Cardiac septum (tissue), 1 donor: ENCODE results near the gene TRPC4. TPM values are rescaled to one million over a fixed set of nuclear protein-coding genes. Genes with fewer than 3 reads are reported as not detected.
"Not testable (repeated sequence)": the region's sequence is repeated elsewhere in the genome, so short reads cannot be mapped to it uniquely, and the experiment has no call there.

Source experiments
- DNase-seq: peaks from one replicate; pipeline ENCODE4 v3.0.0-alpha.2; 2020; ENCODE audit warnings: low spot score
- intact Hi-C: fragments of 100-400 bp; cut with DNase I; formaldehyde crosslinking; loops from one replicate; pipeline ENCODE4 v1.14.0; 2022
- total RNA-seq: library from RNA; stranded (reverse); fragmentation: NEBNext Ultra II Directional; extraction: Animal tissue kit (Norgen Biotek cat#: 25700); gene quantifications from one replicate; pipeline ENCODE4 v1.2.1, GENCODE V29; 2021
- donor health status: DM: no; HTN: no; CAD: no.

The TRPC4 gene
- total RNA-seq, 1 donor from 2014 or later, result 1.1 TPM

DNA sequence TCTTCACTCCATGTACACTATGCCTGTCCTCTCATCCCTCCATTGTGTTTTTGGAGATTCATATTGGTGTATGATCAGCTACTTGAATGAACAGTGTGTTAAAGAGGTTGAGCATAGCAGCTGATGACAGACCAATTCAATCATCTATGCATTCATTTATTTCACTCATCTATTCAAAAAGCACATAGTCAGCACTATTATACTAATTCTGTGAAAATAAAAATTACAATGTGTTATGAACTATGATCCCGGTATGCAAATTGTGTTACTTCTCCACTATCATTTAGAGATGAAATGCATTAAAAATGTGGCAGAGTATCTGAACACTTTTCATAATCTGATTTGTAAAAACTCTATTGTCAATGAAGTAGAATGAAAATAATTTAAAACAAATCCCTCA is 5.9 kb downstream of the TRPC4 start:
- intact Hi-C loops, result no loop called here
- DNase-seq, result no peak

DNA sequence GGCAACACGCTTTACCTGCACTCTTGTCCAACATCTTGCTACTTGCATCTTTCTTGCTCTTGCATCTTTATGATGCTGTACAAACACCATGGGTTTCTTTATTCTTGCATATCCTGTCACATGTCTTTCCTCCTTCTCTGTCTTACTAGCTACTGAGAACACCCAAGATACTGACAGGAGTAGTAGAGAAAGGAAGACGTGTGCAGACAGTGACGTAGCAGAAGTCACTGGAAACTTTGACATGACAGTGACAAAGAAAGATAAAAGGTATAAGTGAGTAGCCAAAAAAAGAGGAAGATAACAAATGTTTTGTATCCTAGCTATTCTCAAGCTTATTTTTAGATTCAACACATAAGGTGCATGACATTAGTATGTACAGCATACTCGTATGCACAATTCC is 34.2 kb downstream of the TRPC4 start:
- intact Hi-C loops, result no loop called here
- no peak for DNase-seq

DNA sequence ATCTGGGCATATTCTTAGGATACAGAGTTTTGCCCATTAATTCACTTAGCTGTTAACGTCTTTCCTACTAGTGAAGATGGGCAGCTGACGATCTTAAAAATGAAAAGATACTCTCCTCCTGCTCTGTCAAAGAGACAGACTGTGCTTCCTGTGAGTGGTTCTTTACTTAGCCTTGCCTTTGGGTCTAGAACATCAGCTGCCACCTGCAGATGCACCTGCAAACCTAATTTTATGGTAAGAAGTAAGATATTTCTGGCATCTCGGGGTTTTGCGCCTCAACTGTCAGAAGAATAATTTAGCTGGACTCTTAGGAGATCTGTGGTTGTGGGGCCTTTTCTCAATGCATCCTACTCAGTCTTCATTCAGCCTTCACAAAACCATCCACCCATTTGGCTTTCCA is 36.2 kb downstream of the TRPC4 start:
- no peak for DNase-seq
- intact Hi-C loops, result no loop called here

DNA sequence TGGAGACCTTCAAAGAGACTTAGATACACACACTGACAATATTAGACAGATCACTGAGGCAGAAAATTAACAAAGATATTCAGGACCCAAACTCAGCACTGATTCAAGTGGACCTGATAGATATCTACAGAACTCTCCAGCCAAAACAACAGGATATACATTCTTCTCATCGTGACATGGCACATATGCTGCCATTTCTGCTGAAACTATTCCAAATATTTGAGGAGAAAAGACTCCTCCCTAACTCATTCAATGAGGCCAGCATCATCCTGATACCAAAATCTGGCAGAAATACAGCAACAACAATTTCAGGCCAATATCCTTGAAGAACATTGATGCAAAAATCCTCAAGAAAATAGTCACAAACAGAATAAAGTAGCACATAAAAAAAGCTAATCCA is 53.3 kb downstream of the TRPC4 start:
- intact Hi-C loops, result no loop called here
- DNase-seq, result no peak

DNA sequence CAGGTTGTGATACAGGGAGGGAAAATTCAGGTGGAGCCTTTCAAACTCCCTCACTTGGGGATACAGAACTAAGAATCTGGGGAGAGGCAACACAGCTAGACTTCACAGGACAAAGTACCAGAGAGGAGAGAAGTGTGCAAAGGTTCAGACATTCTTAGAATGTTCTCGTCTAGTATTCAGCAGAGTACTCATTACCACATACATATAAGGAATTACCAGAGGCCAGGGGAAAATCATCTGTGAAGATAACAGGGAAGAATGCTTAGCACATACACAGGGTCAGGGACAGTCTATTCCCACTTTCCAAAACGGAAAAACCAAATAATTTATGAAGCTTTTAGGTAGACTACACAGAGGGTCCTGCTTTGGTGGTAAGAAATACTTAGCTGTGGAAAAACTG is 58.1 kb downstream of the TRPC4 start:
- intact Hi-C loops, result no loop called here
- no peak for DNase-seq

DNA sequence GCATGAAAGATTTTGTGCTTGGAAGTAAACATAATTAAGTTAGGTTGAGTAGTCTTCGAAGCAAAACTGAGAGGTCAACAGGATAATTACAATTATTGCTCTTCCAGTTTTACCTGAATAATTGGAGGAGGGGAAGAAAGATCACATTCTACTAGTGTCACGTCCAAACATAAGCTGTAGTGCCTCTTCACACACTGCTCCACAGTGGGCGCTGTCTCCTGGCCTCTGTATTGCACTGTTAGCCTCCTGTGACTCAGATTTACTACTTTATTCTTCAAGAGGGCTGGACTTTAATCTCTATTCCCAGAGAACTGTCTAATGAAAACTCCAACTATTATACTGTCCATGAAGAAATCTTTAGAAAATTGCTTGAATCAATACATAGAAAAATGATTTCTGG is 62.9 kb downstream of the TRPC4 start:
- intact Hi-C loops, result no loop called here
- no peak for DNase-seq

GRCh38 chr13:37797631-37798030 is 71.9 kb downstream of the TRPC4 start:
- intact Hi-C loops, result no loop called here
- DNase-seq, result no peak

DNA sequence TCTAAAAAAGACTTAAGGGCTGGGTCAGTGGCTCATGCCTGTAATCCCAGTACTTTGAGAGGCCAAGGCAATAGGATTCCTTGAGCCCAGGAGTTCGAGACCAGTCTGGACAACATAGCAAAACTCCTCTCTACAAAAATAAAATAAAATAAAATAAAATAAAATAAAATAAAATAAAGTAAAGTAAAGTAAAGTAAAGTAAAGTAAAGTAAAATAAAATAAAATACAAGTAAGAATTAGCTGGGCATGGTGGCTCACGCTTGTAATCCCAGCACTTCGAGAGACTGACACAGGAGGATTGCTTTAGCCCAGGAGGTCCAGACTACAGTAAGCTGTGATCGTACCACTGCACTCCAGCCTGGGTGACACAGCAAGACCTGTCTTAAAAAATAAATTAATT is 72.8 kb downstream of the TRPC4 start:
- intact Hi-C loops, DNase-seq: not testable (repeated sequence)

DNA sequence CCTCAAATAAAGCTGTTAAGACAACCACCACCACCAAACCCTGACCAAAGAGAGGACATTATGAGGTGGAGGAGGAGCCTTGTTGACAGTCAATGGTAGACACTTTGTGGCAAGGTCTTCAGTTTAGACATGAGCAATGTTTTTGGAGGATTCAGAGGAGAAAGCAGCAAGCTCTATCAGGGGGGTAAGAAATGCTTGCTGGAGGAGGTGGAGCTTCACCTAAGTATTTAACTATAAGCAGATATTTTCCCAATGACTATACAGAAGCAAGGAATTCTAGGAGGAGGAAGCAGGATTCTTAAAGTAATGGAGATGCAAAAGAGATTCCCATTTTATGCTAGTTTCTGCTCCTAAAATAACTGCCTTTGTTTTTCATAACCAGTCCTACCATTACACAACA is 74.2 kb downstream of the TRPC4 start:
- no peak for DNase-seq
- intact Hi-C loops, result no loop called here

- intact Hi-C loops, result no loop called here
- DNase-seq, result no peak
Observed at GRCh38 chr13:37791699-37792098, 77.9 kb downstream of the TRPC4 start.

DNA sequence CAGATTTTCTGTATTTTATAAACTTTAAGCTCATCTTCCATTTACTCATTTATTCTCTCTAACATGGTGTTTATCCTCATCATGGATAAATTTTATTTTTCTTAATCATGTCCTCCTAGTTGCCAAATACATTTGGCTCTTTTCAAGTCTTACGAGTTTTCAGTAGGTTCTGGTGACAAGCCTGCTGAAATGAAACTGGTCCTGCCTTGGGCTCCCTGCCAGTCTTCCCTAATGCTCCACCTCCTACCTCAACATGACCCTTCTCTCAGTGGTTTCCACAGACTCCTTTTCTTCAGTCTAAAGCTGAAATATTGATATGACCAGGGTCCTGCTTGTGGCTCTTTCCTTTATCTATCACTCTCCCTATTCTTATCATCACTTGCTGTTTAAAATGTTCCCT is 81.2 kb downstream of the TRPC4 start:
- no peak for DNase-seq
- intact Hi-C loops, result no loop called here

GRCh38 chr13:37777676-37778075 is 91.9 kb downstream of the TRPC4 start:
- intact Hi-C loops, result no loop called here
- DNase-seq, result no peak

- no peak for DNase-seq
- intact Hi-C loops, result no loop called here
Observed at GRCh38 chr13:37775871-37776270, 93.7 kb downstream of the TRPC4 start.

- DNase-seq, result no peak
- intact Hi-C loops, result no loop called here
Observed at GRCh38 chr13:37772644-37773043, 96.9 kb downstream of the TRPC4 start.

GRCh38 chr13:37769545-37769944 is 100.0 kb downstream of the TRPC4 start:
- intact Hi-C loops, result no loop called here
- no peak for DNase-seq

- no peak for DNase-seq
- intact Hi-C loops, result no loop called here
Observed at GRCh38 chr13:37769078-37769477, 100.5 kb downstream of the TRPC4 start.

- intact Hi-C loops, result no loop called here
- DNase-seq, result no peak
Observed at GRCh38 chr13:37766502-37766901, 103.1 kb downstream of the TRPC4 start.

DNA sequence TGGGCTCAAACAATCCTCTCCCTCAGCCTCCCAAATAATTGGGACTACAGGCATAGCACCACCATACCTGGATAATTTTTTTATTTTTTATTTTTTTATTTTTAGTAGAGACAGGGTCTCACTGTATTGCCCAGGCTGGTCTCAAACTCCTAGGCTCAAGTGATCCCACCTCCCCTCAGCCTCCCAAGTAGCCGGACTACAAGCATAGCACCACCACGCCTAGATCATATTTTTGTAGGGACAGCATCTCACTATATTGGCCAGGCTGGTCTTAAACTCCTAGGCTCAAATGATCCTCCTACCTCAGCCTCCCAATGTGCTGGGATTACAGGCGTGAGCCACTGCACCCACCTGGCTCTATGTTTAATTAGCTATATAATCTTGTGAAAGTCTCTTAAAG is 114.2 kb downstream of the TRPC4 start:
- intact Hi-C loops, result no loop called here
- DNase-seq, result no peak

GRCh38 chr13:37753776-37754175 is 115.8 kb downstream of the TRPC4 start:
- DNase-seq, result no peak
- intact Hi-C loops, result no loop called here

DNA sequence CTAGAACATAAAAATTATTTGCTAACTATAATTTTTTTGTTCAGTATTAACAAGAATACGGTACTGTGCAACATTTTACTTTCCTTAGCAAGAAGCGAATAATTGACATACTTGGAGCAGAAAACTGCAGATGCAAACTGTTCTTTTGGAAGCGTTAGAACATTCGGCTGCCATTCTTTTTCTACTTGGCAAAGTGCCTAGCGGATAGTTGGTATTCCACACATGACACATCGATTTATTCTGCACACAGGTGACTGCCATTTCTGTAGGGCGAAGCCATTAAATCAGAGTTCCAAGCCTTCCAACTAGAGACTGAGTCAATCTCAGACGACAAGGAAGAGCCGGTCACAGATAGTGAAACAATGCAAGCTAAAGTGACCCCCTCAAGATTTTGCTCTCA is 117.4 kb downstream of the TRPC4 start:
- intact Hi-C loops, result no loop called here

DNA sequence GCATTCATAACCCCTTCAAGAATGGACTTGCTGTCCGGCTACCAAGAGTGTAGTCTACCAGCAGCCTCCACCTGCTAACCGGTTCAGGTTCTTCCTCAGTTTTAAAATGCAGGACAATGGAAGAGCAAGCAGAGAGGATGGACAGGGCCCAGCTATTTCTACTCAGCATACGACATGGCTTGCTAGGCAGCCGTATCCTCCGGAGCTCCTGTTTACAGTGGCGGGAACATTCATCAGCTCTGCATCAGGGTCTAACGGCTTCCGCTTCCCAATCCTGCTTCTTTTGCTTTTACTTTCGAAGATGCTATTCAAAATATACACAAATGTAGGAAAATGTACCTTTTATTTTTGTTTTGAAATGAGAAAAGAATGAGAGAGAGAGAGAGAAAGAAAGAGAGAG is 118.5 kb downstream of the TRPC4 start:
- no peak for DNase-seq

More for the DNA sequence above, 117.4 kb downstream of the TRPC4 start:
- no peak for DNase-seq

DNA sequence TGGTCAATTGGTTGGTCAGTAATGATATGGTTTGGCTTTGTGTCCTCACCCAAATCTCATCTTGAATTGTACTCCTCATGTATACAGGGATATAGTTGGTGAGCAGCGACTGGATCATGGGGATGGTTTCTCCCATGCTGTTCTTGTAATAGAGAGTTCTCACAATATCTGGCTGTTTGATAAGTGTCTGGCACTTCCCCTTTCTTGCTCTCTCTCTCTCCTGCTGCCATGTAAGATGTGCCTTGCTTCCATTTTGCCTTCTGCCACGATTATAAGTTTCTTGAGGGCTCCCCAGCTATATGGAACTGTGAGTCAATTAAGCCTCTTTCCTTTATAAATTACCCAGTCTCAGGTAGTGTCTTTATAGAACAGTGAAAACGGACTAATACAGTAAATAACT is 120.7 kb downstream of the TRPC4 start:
- intact Hi-C loops, result no loop called here
- DNase-seq, result no peak

More for the DNA sequence above, 118.5 kb downstream of the TRPC4 start:
- intact Hi-C loops, result no loop called here
